Neural cell (in vitro differentiated cells): ENCODE data around the gene EYA2. TPM values are rescaled to one million over a fixed set of nuclear protein-coding genes. Genes with fewer than 3 reads are reported as not detected.

Experiments
- H2AFZ ChIP-seq: fragments of 200-600, 300-800 bp; sonication (generic), shearing (Covaris generic); 2 replicates; pipeline ENCODE4 v1.6.0; 2014; ENCODE audit warnings: low read depth, mild to moderate bottlenecking, antibody characterized with exemption, low read length, moderate library complexity
- H3F3A ChIP-seq: fragments of 200-600 bp; shearing (Covaris generic); 2 replicates; pipeline ENCODE4 v1.6.1; 2016; ENCODE audit warnings: mild to moderate bottlenecking, moderate library complexity, mixed read lengths, antibody characterized with exemption, low read length; ENCODE audit not compliant: insufficient read depth, poor library complexity, severe bottlenecking
- H3K27ac ChIP-seq: fragments of 200-600, 300-800 bp; sonication (generic), shearing (Covaris generic); 2 replicates; pipeline ENCODE4 v1.5.1; 2014; ENCODE audit warnings: mild to moderate bottlenecking, low read length, moderate library complexity
- H3K27me3 ChIP-seq: fragments of 300-800, 200-600 bp; sonication (generic), shearing (Covaris generic); 2 replicates; pipeline ENCODE4 v1.6.0; 2014; ENCODE audit warnings: mild to moderate bottlenecking, low read depth, low read length, moderate library complexity; ENCODE audit not compliant: insufficient read depth
- H3K36me3 ChIP-seq: fragments of 300-800, 200-600 bp; sonication (generic), shearing (Covaris generic); 2 replicates; pipeline ENCODE4 v1.5.1; 2014; ENCODE audit warnings: mild to moderate bottlenecking, antibody characterized with exemption, low read length, moderate library complexity; ENCODE audit not compliant: insufficient read depth
- H3K4me2 ChIP-seq: fragments of 300-800, 200-600 bp; sonication (generic), shearing (Covaris generic); 2 replicates; pipeline ENCODE4 v1.6.0; 2014; ENCODE audit warnings: mild to moderate bottlenecking, low read length
- H3K4me3 ChIP-seq: fragments of 300-800, 200-600 bp; sonication (generic), shearing (Covaris generic); 2 replicates; pipeline ENCODE4 v1.5.1; 2014; ENCODE audit warnings: mild to moderate bottlenecking, low read length, moderate library complexity
- H3K79me2 ChIP-seq: fragments of 200-600 bp; shearing (Covaris generic); replicated peaks from 2 replicates; pipeline ENCODE4 v1.6.0; 2014; ENCODE audit warnings: mild to moderate bottlenecking, low read length, moderate library complexity; ENCODE audit not compliant: insufficient read depth
- H3K9ac ChIP-seq: fragments of 300-800, 200-600 bp; sonication (generic), shearing (Covaris generic); 2 replicates; pipeline ENCODE4 v1.6.1; 2016; ENCODE audit warnings: mild to moderate bottlenecking, low read length, mixed read lengths
- H3K9me2 ChIP-seq: fragments of 200-600 bp; shearing (Covaris generic); 2 replicates; pipeline ENCODE4 v1.6.1; 2016; ENCODE audit warnings: mild to moderate bottlenecking, low read length, mixed read lengths; ENCODE audit not compliant: insufficient read depth
- H3K9me3 ChIP-seq: fragments of 200-600, 300-800 bp; sonication (generic), shearing (Covaris generic); 2 replicates; pipeline ENCODE4 v1.6.1; 2016; ENCODE audit warnings: mild to moderate bottlenecking, mixed run types, low read length, moderate library complexity, mixed read lengths
- H4K20me1 ChIP-seq: fragments of 200-600 bp; shearing (Covaris generic); 2 replicates; pipeline ENCODE4 v1.6.1; 2016; ENCODE audit warnings: mild to moderate bottlenecking, mixed run types; ENCODE audit not compliant: insufficient read depth
- EP300 ChIP-seq: fragments of 450-650 bp; conservative IDR thresholded peaks from 2 replicates; pipeline ENCODE4 v1.6.1; 2014; ENCODE audit warnings: antibody characterized with exemption, mild to moderate bottlenecking, moderate library complexity; ENCODE audit not compliant: poor library complexity, severe bottlenecking
- EZH2 ChIP-seq: fragments of 200-600, 300-800 bp; shearing (Covaris generic), sonication (generic); IDR thresholded peaks from 2 replicates; pipeline ENCODE4 v1.6.1; 2014; ENCODE audit warnings: antibody characterized with exemption, low read length, borderline replicate concordance, mild to moderate bottlenecking; ENCODE audit not compliant: insufficient read depth, poor library complexity, severe bottlenecking
- MXI1 ChIP-seq: fragments of 450-650 bp; conservative IDR thresholded peaks from 2 replicates; pipeline ENCODE4 v1.6.1; 2014; ENCODE audit warnings: antibody characterized with exemption, mild to moderate bottlenecking; ENCODE audit not compliant: poor library complexity, severe bottlenecking
- POLR2AphosphoS5 ChIP-seq: IDR thresholded peaks from 2 replicates; pipeline ENCODE4 v1.6.1; 2012
- RAD21 ChIP-seq: fragments of 450-650 bp; conservative IDR thresholded peaks from 2 replicates; pipeline ENCODE4 v1.6.1; 2014; ENCODE audit warnings: antibody characterized with exemption, mild to moderate bottlenecking, moderate library complexity
- SMC3 ChIP-seq: fragments of 450-650 bp; conservative IDR thresholded peaks from 2 replicates; pipeline ENCODE4 v1.6.1; 2014; ENCODE audit warnings: antibody characterized with exemption, mild to moderate bottlenecking, moderate library complexity; ENCODE audit not compliant: poor library complexity
- TAF1 ChIP-seq: IDR thresholded peaks from 2 replicates; pipeline ENCODE4 v1.6.1; 2012; ENCODE audit warnings: low read depth
- polyA plus RNA-seq: library from polyadenylated mRNA; depleted of rRNA; stranded (reverse); fragments of >200 nt; gene quantifications from 2 replicates; pipeline ENCODE4 v1.2.3, GENCODE V29; 2014
- TF ChIP-seq, protein P1 (sequence below): IDR thresholded peaks from 2 replicates; pipeline ENCODE4 v1.6.1; 2012; ENCODE audit warnings: borderline replicate concordance
- TF ChIP-seq, protein P2 (sequence below): fragments of 450-650 bp; IDR thresholded peaks from 2 replicates; pipeline ENCODE4 v1.5.1; 2014; ENCODE audit warnings: antibody characterized with exemption, mild to moderate bottlenecking, moderate library complexity; ENCODE audit not compliant: poor library complexity, severe bottlenecking

The EYA2 gene
- polyA plus RNA-seq, 1 donor from 2014 or later: 0.88 TPM

DNA sequence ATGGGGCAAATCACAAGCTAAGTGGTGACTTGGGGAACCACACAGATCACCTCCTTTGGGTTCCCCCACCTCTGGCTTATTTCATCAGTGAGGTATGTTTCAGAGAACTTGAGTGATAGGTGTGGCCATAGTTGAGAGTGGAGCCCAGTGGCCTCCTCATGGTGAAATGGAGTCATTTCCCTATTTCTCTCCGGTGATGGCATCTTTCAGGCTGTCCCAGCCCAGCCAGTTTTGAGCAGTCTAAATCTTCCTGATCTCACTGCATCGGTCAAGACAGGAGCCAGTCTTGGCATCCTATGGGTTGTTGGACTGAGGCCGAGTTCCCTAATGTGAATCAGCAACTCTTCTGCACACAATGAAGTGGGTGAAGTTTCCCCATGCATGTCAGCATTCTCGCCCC lies 132.4 kb downstream of the EYA2 start:
- Histone ChIP-seq H3K27ac (no peak overlapping the region), H3K79me2 (no peaks in the 10 kb centered on the region), H3F3A (no peaks in the 10 kb centered on the region), H4K20me1 (no peaks in the 10 kb centered on the region), H3K36me3 (no peaks in the 10 kb centered on the region), H2AFZ (no peak overlapping the region), H3K9me3 (peaks cover 6% of the 10 kb centered on the region), H3K4me3 (no peak overlapping the region), H3K4me2 (no peak overlapping the region), H3K9ac (no peak overlapping the region), H3K27me3 (no peaks in the 10 kb centered on the region), H3K9me2 (no peaks in the 10 kb centered on the region)
- TF ChIP-seq SMC3 (no peak), RAD21 (no peak), MXI1 (no peak), TAF1 (no peak), EZH2 (no peak), EP300 (no peak), POLR2AphosphoS5 (no peak)
- TF ChIP-seq, protein P1, sequence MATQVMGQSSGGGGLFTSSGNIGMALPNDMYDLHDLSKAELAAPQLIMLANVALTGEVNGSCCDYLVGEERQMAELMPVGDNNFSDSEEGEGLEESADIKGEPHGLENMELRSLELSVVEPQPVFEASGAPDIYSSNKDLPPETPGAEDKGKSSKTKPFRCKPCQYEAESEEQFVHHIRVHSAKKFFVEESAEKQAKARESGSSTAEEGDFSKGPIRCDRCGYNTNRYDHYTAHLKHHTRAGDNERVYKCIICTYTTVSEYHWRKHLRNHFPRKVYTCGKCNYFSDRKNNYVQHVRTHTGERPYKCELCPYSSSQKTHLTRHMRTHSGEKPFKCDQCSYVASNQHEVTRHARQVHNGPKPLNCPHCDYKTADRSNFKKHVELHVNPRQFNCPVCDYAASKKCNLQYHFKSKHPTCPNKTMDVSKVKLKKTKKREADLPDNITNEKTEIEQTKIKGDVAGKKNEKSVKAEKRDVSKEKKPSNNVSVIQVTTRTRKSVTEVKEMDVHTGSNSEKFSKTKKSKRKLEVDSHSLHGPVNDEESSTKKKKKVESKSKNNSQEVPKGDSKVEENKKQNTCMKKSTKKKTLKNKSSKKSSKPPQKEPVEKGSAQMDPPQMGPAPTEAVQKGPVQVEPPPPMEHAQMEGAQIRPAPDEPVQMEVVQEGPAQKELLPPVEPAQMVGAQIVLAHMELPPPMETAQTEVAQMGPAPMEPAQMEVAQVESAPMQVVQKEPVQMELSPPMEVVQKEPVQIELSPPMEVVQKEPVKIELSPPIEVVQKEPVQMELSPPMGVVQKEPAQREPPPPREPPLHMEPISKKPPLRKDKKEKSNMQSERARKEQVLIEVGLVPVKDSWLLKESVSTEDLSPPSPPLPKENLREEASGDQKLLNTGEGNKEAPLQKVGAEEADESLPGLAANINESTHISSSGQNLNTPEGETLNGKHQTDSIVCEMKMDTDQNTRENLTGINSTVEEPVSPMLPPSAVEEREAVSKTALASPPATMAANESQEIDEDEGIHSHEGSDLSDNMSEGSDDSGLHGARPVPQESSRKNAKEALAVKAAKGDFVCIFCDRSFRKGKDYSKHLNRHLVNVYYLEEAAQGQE: no peak
- TF ChIP-seq, protein P2, sequence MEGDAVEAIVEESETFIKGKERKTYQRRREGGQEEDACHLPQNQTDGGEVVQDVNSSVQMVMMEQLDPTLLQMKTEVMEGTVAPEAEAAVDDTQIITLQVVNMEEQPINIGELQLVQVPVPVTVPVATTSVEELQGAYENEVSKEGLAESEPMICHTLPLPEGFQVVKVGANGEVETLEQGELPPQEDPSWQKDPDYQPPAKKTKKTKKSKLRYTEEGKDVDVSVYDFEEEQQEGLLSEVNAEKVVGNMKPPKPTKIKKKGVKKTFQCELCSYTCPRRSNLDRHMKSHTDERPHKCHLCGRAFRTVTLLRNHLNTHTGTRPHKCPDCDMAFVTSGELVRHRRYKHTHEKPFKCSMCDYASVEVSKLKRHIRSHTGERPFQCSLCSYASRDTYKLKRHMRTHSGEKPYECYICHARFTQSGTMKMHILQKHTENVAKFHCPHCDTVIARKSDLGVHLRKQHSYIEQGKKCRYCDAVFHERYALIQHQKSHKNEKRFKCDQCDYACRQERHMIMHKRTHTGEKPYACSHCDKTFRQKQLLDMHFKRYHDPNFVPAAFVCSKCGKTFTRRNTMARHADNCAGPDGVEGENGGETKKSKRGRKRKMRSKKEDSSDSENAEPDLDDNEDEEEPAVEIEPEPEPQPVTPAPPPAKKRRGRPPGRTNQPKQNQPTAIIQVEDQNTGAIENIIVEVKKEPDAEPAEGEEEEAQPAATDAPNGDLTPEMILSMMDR: no peak

DNA sequence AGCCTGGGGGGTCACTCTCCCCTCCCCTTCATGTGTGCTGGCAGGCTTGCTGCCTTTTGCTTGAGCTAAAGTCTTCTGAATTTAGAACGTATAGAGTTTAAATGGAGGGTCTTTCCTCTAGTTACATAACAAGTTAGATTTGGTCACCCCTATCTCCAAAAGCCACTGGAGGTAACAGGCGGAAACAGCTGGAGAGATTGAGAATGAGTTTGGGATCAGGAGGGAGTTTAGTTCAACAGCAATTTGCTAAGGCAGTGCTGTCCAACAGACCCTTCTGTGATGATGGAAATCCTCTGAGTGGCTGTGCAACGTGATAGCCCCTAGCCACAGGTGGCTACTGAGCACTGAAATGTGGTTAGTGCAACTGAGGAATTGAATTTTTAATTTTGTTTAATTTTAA lies 132.8 kb downstream of the EYA2 start:
- Histone ChIP-seq H3F3A (no peaks in the 10 kb centered on the region), H4K20me1 (no peaks in the 10 kb centered on the region), H3K79me2 (no peaks in the 10 kb centered on the region), H2AFZ (no peak overlapping the region), H3K9me3 (peaks cover 6% of the 10 kb centered on the region), H3K36me3 (no peaks in the 10 kb centered on the region), H3K9me2 (no peaks in the 10 kb centered on the region), H3K4me3 (no peak overlapping the region), H3K27me3 (no peaks in the 10 kb centered on the region), H3K4me2 (no peak overlapping the region), H3K9ac (no peak overlapping the region), H3K27ac (no peak overlapping the region)
- TF ChIP-seq TAF1: no peak
- TF ChIP-seq, protein P2: no peak
- TF ChIP-seq EZH2: no peak
- no peak for TF ChIP-seq POLR2AphosphoS5
- TF ChIP-seq SMC3: no peak
- no peak for TF ChIP-seq MXI1
- TF ChIP-seq, protein P1: no peak
- TF ChIP-seq RAD21: no peak
- no peak for TF ChIP-seq EP300
